WTC11 (cell line): ENCODE data around the gene ALDH16A1. TPM values are rescaled to one million over a fixed set of nuclear protein-coding genes. Genes with fewer than 3 reads are reported as not detected.
A peak's percentile ranks its signal among the peaks of the same experiment; 100 is the strongest.

Source experiments
- ATAC-seq: fragments of 200-7000 bp; cut with Tn5 transposase; 2 replicates; pipeline ENCODE4 v1.10.0; 2021; ENCODE audit warnings: mild to moderate bottlenecking, moderate library complexity
- CTCF ChIA-PET: fragments of 300-600 bp; sonication (Branson Sonifier 250); formaldehyde crosslinking; loops from one replicate; lab custom pipeline; 2021; ENCODE audit warnings: antibody characterized with exemption; lab: Charles Lee
- POLR2A ChIA-PET: fragments of 350-600 bp; sonication (Branson Sonifier 250); formaldehyde crosslinking; loops from one replicate; lab custom pipeline; 2021; ENCODE audit warnings: antibody characterized with exemption; lab: Charles Lee
- DNase-seq: peaks from one replicate; pipeline ENCODE4 v3.0.0; 2021; ENCODE audit warnings: low spot score
- H3K27ac Mint-ChIP-seq: 2 replicates; pipeline ENCODE4 v1.8.0; 2021; ENCODE audit warnings: mixed read lengths
- H3K27me3 Mint-ChIP-seq: 2 replicates; pipeline ENCODE4 v1.8.0; 2021; ENCODE audit warnings: low read depth, mild to moderate bottlenecking, moderate library complexity, mixed read lengths
- H3K36me3 Mint-ChIP-seq: 2 replicates; pipeline ENCODE4 v1.8.0; 2021; ENCODE audit warnings: mixed read lengths
- H3K4me1 Mint-ChIP-seq: 2 replicates; pipeline ENCODE4 v1.8.0; 2022; ENCODE audit warnings: mixed read lengths
- H3K4me3 Mint-ChIP-seq: 2 replicates; pipeline ENCODE4 v1.8.0; 2021; ENCODE audit warnings: mild to moderate bottlenecking, moderate library complexity, mixed read lengths
- H3K9me3 Mint-ChIP-seq: 2 replicates; pipeline ENCODE4 v1.8.0; 2021; ENCODE audit warnings: mixed read lengths
- ARID4B ChIP-seq: sonication (generic); formaldehyde crosslinking; IDR thresholded peaks from 2 replicates; pipeline ENCODE4 v1.8.0; 2023; ENCODE audit warnings: missing genetic modification reagents, mild to moderate bottlenecking, borderline replicate concordance
- ATF2 ChIP-seq: sonication (generic); formaldehyde crosslinking; IDR thresholded peaks from 2 replicates; pipeline ENCODE4 v1.8.1; 2022; ENCODE audit warnings: low read depth, missing genetic modification reagents, borderline replicate concordance
- CTCF ChIP-seq: fragments of 200-600 bp; IDR thresholded peaks from 2 replicates; pipeline ENCODE4 v1.8.0; 2022; ENCODE audit warnings: antibody characterized with exemption
- E2F4 ChIP-seq: sonication (generic); formaldehyde crosslinking; IDR thresholded peaks from 2 replicates; pipeline ENCODE4 v1.8.1; 2022; ENCODE audit warnings: low read depth, mild to moderate bottlenecking, moderate library complexity, missing genetic modification reagents, borderline replicate concordance
- E2F5 ChIP-seq: sonication (generic); formaldehyde crosslinking; IDR thresholded peaks from 2 replicates; pipeline ENCODE4 v1.8.1; 2022; ENCODE audit warnings: mild to moderate bottlenecking, moderate library complexity, missing genetic modification reagents
- ELF4 ChIP-seq: sonication (generic); formaldehyde crosslinking; IDR thresholded peaks from 2 replicates; pipeline ENCODE4 v1.8.1; 2022; ENCODE audit warnings: low read depth, mild to moderate bottlenecking, moderate library complexity, missing genetic modification reagents
- FOXP1 ChIP-seq: sonication (generic); formaldehyde crosslinking; IDR thresholded peaks from 2 replicates; pipeline ENCODE4 v1.8.0; 2022; ENCODE audit warnings: missing genetic modification reagents, mild to moderate bottlenecking, moderate library complexity, borderline replicate concordance
- GABPB1 ChIP-seq: sonication (generic); formaldehyde crosslinking; IDR thresholded peaks from 2 replicates; pipeline ENCODE4 v1.8.1; 2023; ENCODE audit warnings: mild to moderate bottlenecking, missing genetic modification reagents
- HMGXB4 ChIP-seq: sonication (generic); formaldehyde crosslinking; IDR thresholded peaks from 2 replicates; pipeline ENCODE4 v1.8.1; 2023; ENCODE audit warnings: mild to moderate bottlenecking, moderate library complexity, missing genetic modification reagents
- IRF1 ChIP-seq: sonication (generic); formaldehyde crosslinking; IDR thresholded peaks from 2 replicates; pipeline ENCODE4 v1.8.0; 2023; ENCODE audit warnings: missing genetic modification reagents
- NFATC4 ChIP-seq: fragments of 250-450 bp; sonication (Bioruptor Pico); IDR thresholded peaks from 2 replicates; pipeline ENCODE4 v1.9.0; 2021; ENCODE audit warnings: mild to moderate bottlenecking
- OVOL2 ChIP-seq: fragments of 250-450 bp; sonication (Bioruptor Pico); IDR thresholded peaks from 2 replicates; pipeline ENCODE4 v1.9.0; 2021; ENCODE audit warnings: mild to moderate bottlenecking, borderline replicate concordance
- PREB ChIP-seq: sonication (generic); formaldehyde crosslinking; IDR thresholded peaks from 2 replicates; pipeline ENCODE4 v1.8.1; 2022; ENCODE audit warnings: mild to moderate bottlenecking, missing genetic modification reagents, moderate library complexity, borderline replicate concordance
- SOX15 ChIP-seq: fragments of 250-450 bp; sonication (Bioruptor Pico); IDR thresholded peaks from 2 replicates; pipeline ENCODE4 v1.9.0; 2021; ENCODE audit warnings: mild to moderate bottlenecking
- TCF7 ChIP-seq: sonication (generic); formaldehyde crosslinking; IDR thresholded peaks from 2 replicates; pipeline ENCODE4 v1.8.0; 2022; ENCODE audit warnings: mild to moderate bottlenecking, low read depth, missing genetic modification reagents, moderate library complexity
- TEAD4 ChIP-seq: sonication (generic); formaldehyde crosslinking; IDR thresholded peaks from 2 replicates; pipeline ENCODE4 v1.8.0; 2022; ENCODE audit warnings: mild to moderate bottlenecking, missing genetic modification reagents
- ZMAT4 ChIP-seq: fragments of 250-450 bp; sonication (Bioruptor Pico); IDR thresholded peaks from 2 replicates; pipeline ENCODE4 v1.9.0; 2021; ENCODE audit warnings: mild to moderate bottlenecking
- total RNA-seq: library from RNA; stranded (reverse); gene quantifications from 3 replicates; pipeline ENCODE4 v1.2.3, GENCODE V29; 2021

ALDH16A1 gene
- total RNA-seq, 1 experiment from 2014 or later: 44.3 TPM

GRCh38 chr19:49507803-49508494, 54.9 kb downstream of the ALDH16A1 start:
- no peak for ATAC-seq
- no peak overlapping the region for H3K4me3 Mint-ChIP-seq

More at GRCh38 chr19:49507803-49508494, 54.9 kb downstream of the ALDH16A1 start:
- POLR2A ChIA-PET: interaction anchor here (0.6 to 0.7 kb wide), 2 partner anchors 54 to 330 kb away, joined by 3 to 6 read pairs; no protein-coding TSS in a partner anchor
- DNase-seq: no peak
- TF ChIP-seq SOX15 (CRISPR knock-in tag) (no peak), TEAD4 (CRISPR knock-in tag) (no peak), ZMAT4 (CRISPR knock-in tag) (no peak), ELF4 (no peak), GABPB1 (CRISPR knock-in tag) (no peak), OVOL2 (CRISPR knock-in tag) (no peak), E2F5 (CRISPR knock-in tag) (no peak), FOXP1 (CRISPR knock-in tag) (no peak), ARID4B (no peak), CTCF (no peak), HMGXB4 (CRISPR knock-in tag) (no peak), ATF2 (no peak), PREB (CRISPR knock-in tag) (no peak), IRF1 (CRISPR knock-in tag) (no peak), NFATC4 (no peak), E2F4 (CRISPR knock-in tag) (no peak), TCF7 (CRISPR knock-in tag) (no peak)
- H3K4me1 Mint-ChIP-seq: peaks cover 18% of the 10 kb centered on the region
- H3K9me3 Mint-ChIP-seq: no peaks in the 10 kb centered on the region
- no peaks in the 10 kb centered on the region for H3K36me3 Mint-ChIP-seq
- peak overlapping the region; percentile 9; the same call in 1 of the 2 replicates for H3K27ac Mint-ChIP-seq
- CTCF ChIA-PET: interaction anchor here (0.8 to 1.9 kb wide), 4 partner anchors 20 to 62 kb away, joined by 4 to 23 read pairs (median 11); partner anchors contain the start of gene RCN3
- no peaks in the 10 kb centered on the region; the same call in 1 of the 2 replicates for H3K27me3 Mint-ChIP-seq
